GM19372 (cell line): ENCODE results near the gene MARCHF5.

Experiments used
- ATAC-seq: cut with Tn5 transposase; IDR thresholded peaks from one replicate; pipeline ENCODE4 v1.9.1; 2021; ENCODE audit warnings: mild to moderate bottlenecking, low read depth, moderate library complexity; ENCODE audit not compliant: unreplicated experiment

MARCHF5 gene, protein sequence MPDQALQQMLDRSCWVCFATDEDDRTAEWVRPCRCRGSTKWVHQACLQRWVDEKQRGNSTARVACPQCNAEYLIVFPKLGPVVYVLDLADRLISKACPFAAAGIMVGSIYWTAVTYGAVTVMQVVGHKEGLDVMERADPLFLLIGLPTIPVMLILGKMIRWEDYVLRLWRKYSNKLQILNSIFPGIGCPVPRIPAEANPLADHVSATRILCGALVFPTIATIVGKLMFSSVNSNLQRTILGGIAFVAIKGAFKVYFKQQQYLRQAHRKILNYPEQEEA

DNA sequence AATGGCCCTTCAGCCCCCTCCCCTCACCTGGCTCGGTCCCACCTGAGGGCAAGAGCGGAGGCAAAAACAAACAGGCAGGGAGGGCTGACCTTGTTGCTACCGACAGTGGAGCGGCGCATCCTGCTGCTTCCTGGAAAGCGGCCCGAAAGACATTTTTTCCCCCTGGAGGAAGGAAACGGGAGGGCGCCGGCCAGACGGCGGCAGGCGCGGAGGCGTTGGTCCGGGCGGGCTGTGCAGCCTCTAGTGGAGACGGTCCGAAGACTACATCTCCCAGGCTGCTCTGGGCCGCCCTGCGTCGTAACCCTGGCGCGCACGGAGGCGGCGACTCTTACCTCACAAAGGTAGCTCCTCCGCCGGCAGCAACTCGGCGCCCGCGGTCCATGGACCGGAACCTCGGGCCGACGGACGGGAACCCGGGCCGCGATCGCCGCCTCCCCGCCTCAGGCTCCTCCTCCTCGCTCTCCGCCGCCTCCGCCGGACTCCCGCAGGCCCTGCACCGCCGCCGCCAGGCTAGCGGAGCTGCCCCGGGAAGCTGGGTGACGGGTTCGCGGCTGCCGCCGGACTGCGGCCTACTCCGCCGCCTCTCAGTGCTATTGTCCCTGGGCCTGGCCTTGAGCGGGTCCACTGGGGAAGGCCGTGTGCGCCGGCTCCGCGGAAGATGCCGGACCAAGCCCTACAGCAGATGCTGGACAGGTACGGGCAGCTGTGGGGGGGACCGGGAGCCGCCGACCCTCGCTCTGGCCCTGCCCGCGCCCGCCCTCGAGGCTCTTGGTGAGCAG lies at the start of gene MARCHF5, which contains the start of gene CPEB3:
Gene MARCHF5 (plus strand): TSS at position 331 of the 779 bp plus-strand sequence. CDS start 328 bp downstream, at position 659.
Gene CPEB3 (minus strand): TSS at position 242 of the 779 bp plus-strand sequence. CDS start 50,728 bp downstream, outside the sequence.
- ATAC-seq = peak; percentile 98

- ATAC-seq = no peak
Measured at GRCh38 chr10:92241501-92241900, 49.5 kb upstream of the MARCHF5 start.

DNA sequence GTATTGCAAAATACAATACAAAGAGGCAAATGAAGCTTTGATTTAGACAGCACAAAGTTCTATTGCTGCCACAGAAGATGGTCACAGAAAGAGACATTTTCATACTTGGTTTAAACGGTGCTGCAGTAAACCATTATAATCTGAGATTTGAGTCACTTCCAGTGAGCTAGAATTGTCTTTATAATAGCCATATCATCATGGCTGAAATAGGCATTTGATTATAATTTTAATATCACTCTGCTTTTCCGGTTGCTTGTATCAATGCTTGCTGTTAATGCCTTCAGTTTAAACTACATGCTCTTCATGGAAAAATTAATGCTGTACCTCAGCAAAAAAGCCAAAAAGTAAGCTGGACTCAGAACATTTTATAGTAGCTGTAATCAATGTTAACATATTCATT lies 48.6 kb upstream of the MARCHF5 start:
- ATAC-seq = no peak

DNA sequence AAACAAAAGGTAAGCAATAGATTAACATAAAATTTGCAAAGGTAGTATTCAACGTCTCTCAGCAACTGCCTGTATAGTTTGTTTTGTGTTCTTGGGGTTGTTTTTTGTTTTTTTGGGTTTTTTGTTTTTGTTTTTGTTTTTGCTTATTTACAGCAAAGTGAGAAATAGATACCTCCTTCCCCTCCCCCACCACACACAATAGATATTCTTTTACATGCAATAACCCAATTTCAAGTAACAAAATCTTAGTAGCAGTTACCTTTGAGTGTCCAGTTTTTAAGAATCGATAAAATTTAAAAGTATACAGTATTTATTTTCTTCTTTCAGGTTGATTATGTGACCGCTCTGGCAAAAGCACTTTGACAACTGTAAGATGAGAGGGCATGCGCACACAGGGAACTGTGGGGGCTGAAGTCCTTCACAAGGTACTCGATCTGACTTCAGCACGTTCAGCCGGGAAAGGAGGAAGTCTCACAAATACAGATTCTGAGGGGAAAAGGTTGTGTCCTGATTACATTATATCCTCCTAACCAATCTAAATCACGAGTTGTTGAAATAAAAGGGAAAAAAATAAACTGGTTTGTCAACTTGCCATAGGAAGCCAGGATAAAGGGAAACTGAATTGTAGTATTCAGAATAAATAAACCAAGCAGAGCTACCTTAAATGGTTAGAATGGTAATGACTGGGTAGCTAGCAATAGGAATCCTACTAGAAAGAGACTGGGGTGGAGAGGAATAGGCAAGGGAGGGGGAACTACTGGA lies 47.9 kb upstream of the MARCHF5 start:
- no peak for ATAC-seq

GRCh38 chr10:92244796-92245195 lies 46.2 kb upstream of the MARCHF5 start:
- ATAC-seq = no peak

DNA sequence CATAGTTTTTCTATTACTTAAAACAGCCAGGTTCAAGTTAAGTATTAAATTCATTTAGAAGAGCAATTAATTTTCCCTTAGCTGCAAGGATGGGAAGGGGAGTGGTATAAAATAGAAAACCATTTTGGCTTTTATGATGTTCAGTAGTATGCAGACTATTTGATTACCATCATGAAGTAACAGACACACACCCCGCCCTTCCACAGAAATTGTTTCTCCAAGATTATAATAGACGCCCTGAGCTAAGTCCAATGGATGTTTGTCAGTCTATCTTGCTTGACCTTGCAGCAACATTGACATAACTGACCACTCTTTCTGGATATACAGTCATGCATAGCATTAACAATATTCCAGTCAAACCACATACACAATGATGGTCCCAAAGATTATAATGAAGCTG lies 42.4 kb upstream of the MARCHF5 start:
- ATAC-seq = no peak

DNA sequence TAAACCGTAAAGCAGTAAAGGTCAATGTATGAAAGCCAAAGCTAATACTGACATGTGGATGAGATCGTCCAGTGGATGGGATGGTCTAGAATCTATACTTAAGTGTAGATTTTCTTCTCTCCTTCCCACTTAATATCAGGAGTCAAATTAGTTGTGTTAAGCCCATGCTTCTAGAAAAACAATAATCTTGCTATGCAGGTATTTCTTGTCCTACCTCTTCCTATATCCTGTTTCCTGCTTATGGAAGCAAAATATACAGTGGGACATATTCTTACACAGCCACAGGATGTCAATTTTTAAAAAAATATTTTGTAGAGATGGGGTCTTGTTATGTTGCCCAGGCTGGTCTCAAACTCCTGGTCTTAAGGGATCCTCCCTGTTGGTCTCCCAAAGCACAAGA lies 27.6 kb upstream of the MARCHF5 start:
- no peak for ATAC-seq

DNA sequence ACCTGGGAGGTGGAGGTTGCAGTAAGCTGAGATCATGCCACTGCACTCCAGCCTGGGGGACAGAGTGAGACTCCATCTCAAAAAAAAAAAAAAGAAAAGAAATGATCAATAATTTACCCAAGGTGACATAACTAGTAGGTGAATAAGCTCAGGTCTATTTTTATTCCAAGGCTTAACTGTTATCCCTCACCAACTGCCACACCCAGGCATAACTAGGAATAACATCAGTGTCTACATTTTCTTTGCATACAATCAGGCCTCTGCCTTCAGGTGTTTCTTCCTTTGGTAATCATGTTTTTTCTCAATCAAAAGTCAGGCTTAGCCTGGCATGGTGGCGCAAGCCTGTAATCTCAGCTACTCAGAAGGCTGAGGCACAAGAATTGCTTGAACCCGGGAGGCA lies 26.7 kb upstream of the MARCHF5 start:
- ATAC-seq = no peak

DNA sequence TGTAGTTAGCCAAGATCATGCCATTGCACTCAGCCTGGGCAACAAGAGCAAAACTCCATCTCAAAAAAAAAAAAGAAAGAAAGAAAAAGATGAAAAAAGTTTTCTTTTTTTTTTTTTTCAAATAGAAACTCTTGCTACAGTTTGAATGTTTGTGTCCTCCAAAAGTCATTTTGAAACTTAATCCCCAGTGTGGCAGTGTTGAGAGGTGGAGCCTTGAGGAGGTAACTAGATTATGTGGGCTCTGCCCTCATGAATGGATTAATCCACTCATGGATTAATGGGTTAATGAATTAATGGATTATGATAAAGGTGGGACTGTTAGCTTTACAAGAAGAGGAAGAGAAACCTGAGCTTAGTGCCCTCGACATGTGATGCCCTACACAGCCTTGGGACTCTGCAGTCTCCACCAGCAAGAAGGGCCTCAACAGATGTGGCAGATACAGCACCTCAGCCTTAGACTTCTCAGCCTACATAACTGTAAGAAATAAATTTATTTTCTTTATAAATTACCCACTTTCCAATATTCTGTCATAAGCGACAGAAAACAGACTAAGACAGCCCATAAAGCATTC lies 25.2 kb upstream of the MARCHF5 start:
- no peak for ATAC-seq

GRCh38 chr10:92267343-92267742 lies 23.6 kb upstream of the MARCHF5 start:
- ATAC-seq = no peak

DNA sequence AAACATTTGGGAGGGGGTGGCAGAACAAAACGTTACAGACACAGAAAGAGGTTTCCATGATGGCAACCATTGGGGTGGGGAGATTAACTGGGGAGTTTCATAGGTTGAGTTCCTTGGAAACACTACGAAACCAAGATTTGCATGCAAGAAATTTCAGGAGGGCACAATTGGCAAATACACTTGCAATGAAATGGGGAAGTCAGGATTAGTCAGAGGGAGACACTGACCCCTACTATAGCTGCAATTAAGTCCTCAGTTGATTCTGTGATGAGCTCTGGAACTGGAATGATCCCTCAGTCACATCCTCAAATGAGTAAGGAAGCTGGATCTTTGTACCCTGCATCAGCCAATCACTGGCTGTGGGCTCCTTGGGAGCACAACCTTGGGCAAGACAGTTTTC lies 22.2 kb upstream of the MARCHF5 start:
- ATAC-seq = no peak

- ATAC-seq = no peak
Measured at GRCh38 chr10:92274071-92274470, 16.9 kb upstream of the MARCHF5 start.

DNA sequence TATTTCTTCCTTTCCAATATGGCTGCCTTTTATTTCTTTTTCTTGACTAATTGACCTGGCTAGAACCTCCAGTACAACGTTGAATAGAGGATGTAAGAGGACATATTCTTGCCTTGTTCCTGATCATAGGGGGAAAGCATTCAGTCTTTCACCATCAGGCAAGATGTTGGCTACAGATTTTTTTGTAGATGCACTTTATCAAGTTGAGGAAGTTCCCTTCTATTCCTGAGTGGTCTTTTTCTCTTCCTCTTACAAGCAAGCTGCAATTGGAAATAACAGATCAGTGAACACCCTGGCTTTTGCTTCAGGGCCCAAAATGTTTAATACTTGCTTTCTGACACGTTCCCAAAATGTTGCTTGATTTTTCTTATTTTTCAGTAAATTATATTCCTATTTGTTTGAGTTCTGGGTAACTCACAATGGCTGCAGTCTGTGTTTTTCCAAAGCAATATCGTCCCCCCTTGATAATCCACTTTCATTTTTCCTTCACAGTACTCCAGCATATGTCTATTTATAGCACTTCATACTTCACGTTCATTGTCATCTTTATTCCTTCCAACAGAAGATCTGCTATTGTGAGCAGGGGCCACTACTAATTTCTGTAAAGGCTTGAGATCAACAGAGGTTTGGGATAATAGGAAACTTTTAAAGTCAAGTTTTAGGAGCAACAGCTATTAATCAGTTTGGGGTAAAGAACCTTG lies 11.8 kb upstream of the MARCHF5 start:
- ATAC-seq = no peak

- no peak for ATAC-seq
Measured at GRCh38 chr10:92284112-92284704, 6.8 kb upstream of the MARCHF5 start.

DNA sequence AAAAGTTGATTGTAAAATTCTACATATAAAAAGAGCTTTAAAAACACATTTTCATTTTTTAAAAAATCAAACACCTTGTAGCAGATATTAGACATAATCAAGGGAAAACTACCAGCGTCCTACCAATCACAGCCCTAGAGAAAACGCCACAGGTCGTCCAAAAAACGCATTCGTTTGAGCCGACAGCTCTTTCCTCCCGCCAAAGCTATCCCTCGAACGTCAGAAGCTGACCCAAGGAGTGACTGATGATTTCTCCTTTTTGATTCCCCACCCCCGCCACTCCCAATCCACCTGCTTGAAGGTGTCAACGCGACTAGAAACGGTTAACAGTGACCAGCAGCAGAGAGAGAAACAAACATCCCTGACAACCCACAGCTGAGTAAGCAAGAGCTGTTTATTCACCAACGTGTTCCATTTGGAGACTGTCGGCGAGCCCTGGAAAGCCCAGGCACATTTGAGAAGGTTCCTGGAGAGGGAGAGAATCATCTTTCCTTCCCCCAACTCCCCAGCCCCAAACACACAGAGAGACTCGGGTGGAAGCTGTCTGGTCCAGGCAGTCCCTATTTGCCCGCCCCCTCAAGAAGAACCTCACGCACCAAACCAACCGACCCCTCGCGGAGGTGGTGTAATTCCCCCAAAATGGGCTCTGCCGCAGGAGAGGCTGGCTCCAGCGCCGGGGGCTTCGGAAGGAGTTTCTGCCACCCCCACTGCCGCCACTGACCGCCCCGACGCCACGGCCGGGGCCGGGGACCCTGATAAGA lies 711 bp upstream of the MARCHF5 start:
- ATAC-seq = peak; percentile 7

- ATAC-seq = no peak
Measured at GRCh38 chr10:92291616-92291865, 574 bp downstream of the MARCHF5 start.

DNA sequence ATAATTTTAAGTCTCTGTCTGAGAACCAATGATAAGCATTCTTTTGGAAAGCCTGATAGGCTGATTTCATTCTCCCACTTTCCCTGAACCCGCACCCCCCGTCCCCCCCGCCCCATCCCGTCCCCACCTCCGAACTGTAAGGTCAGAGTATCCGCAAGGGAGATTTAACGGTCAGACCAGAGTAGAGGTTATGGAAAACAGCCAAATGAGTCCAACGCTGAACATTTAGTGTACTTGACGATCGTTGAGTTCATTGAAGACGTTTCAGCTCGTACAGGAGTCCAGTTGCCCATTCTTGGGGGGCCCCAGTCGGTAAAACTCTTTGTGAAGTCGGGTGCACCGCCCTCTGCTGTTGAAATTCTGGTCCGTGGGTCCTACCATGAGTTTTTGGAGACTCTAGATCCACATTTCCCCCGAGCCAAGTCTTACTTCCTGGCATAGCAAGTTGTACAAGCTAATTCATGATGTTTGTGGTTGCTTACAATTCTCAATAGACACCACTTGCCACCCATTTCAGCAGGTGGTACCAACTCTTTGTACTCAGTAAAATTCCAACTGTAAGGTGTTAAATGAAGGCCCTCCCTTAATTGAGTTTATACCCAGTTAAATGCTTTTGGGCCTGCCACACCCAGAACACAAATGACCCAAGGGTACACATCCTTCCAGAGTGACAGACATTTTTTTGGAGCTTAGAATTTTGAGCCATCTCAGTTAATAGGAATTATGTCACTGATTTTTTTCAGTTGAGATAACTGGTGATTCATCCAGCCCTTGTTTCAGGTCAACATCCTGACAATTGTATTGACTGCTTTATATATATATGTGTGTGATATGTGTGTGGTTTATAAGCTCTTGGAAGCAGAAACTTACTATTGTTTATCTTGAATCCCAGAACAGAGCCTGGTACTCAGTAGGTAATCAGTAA lies 1.2 kb downstream of the MARCHF5 start:
- no peak for ATAC-seq

DNA sequence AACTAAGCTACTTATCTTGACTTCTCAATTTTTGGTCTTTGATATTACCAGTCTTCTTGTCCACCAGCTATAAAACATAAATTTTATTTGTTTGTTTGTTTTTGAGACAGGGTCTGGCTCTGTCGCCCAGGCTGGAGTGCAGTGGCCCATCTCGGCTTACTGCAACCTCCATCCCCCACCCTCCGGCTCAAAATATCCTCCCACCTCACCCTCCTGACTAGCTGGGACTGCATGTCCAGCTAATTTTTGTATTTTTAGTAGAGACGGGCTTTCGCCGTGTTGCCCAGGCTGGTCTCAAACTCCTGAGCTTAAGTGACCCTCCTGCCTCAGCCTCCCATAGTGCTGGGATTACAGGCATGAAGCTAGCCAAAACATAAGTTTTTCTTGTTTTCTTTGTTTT lies 7.5 kb downstream of the MARCHF5 start:
- ATAC-seq = no peak
